HL-60 (cell line): ENCODE data around the gene NRAP.

ENCODE experiments used
- DNase-seq, 2 experiments: peaks; one replicate each; pipeline ENCODE4 v3.0.0-alpha.2; 2010 to 2020; ENCODE audit warnings: low read depth in 1 of 2, low spot score in 1 of 2
- H3K27ac ChIP-seq: fragments of 250-450 bp; sonication (Bioruptor Pico); replicated peaks from 2 replicates; pipeline ENCODE4 v1.5.1; 2020; ENCODE audit warnings: mild to moderate bottlenecking, moderate library complexity
- H3K27me3 ChIP-seq: fragments of 250-450 bp; sonication (Bioruptor Pico); 2 replicates; pipeline ENCODE4 v1.5.1; 2021; ENCODE audit warnings: mild to moderate bottlenecking, moderate library complexity; ENCODE audit not compliant: insufficient read depth, poor library complexity, severe bottlenecking
- H3K4me3 ChIP-seq: replicated peaks from 2 replicates; pipeline ENCODE4 v1.5.1; 2011; ENCODE audit warnings: mild to moderate bottlenecking, control low read depth, low read length; ENCODE audit not compliant: insufficient read depth
- GABPA ChIP-seq: IDR thresholded peaks from 2 replicates; pipeline ENCODE4 v1.6.1; 2012; ENCODE audit warnings: low read depth
- POLR2AphosphoS5 ChIP-seq: IDR thresholded peaks from 2 replicates; pipeline ENCODE4 v1.6.1; 2012; ENCODE audit warnings: low read depth
- SPI1 ChIP-seq: IDR thresholded peaks from 2 replicates; pipeline ENCODE4 v1.6.1; 2012; ENCODE audit warnings: low read depth, mild to moderate bottlenecking, borderline replicate concordance
- TF ChIP-seq, protein P1 (sequence below): IDR thresholded peaks from 2 replicates; pipeline ENCODE4 v1.6.1; 2012; ENCODE audit warnings: low read depth; ENCODE audit not compliant: insufficient replicate concordance
- TF ChIP-seq, protein P2 (sequence below): IDR thresholded peaks from one replicate; pipeline ENCODE4 v1.5.1; 2011; ENCODE audit warnings: low read length, control low read depth, inconsistent platforms; ENCODE audit not compliant: insufficient read depth

NRAP gene

DNA sequence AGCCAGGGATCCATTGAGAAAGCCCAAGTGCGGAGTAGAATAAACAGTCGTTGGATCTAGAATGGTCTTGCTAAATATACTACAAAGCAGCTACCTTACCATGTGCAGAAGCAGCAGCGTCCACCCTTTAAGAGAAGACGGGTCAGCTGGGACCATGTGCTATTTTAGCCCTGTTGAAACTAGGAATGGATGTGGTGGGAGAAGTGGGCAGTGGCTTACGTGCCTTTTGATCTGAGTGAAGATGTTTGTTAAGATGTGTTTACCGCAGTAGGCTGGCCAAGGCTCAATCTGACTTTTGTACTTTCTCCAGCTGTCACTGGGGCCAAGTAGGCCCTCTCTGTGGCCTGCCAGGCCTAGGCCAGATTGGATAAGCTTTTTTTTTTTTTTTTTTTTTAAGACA lies 101.8 kb downstream of the NRAP start:
- Histone ChIP-seq H3K27ac (no peak overlapping the region), H3K27me3 (peaks cover 5% of the 10 kb centered on the region), H3K4me3 (no peak overlapping the region)
- no peak for DNase-seq
- no peak for TF ChIP-seq POLR2AphosphoS5
- TF ChIP-seq, protein P1, sequence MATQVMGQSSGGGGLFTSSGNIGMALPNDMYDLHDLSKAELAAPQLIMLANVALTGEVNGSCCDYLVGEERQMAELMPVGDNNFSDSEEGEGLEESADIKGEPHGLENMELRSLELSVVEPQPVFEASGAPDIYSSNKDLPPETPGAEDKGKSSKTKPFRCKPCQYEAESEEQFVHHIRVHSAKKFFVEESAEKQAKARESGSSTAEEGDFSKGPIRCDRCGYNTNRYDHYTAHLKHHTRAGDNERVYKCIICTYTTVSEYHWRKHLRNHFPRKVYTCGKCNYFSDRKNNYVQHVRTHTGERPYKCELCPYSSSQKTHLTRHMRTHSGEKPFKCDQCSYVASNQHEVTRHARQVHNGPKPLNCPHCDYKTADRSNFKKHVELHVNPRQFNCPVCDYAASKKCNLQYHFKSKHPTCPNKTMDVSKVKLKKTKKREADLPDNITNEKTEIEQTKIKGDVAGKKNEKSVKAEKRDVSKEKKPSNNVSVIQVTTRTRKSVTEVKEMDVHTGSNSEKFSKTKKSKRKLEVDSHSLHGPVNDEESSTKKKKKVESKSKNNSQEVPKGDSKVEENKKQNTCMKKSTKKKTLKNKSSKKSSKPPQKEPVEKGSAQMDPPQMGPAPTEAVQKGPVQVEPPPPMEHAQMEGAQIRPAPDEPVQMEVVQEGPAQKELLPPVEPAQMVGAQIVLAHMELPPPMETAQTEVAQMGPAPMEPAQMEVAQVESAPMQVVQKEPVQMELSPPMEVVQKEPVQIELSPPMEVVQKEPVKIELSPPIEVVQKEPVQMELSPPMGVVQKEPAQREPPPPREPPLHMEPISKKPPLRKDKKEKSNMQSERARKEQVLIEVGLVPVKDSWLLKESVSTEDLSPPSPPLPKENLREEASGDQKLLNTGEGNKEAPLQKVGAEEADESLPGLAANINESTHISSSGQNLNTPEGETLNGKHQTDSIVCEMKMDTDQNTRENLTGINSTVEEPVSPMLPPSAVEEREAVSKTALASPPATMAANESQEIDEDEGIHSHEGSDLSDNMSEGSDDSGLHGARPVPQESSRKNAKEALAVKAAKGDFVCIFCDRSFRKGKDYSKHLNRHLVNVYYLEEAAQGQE: no peak
- TF ChIP-seq, protein P2, sequence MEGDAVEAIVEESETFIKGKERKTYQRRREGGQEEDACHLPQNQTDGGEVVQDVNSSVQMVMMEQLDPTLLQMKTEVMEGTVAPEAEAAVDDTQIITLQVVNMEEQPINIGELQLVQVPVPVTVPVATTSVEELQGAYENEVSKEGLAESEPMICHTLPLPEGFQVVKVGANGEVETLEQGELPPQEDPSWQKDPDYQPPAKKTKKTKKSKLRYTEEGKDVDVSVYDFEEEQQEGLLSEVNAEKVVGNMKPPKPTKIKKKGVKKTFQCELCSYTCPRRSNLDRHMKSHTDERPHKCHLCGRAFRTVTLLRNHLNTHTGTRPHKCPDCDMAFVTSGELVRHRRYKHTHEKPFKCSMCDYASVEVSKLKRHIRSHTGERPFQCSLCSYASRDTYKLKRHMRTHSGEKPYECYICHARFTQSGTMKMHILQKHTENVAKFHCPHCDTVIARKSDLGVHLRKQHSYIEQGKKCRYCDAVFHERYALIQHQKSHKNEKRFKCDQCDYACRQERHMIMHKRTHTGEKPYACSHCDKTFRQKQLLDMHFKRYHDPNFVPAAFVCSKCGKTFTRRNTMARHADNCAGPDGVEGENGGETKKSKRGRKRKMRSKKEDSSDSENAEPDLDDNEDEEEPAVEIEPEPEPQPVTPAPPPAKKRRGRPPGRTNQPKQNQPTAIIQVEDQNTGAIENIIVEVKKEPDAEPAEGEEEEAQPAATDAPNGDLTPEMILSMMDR: no peak
- TF ChIP-seq GABPA: no peak
- no peak for TF ChIP-seq SPI1

DNA sequence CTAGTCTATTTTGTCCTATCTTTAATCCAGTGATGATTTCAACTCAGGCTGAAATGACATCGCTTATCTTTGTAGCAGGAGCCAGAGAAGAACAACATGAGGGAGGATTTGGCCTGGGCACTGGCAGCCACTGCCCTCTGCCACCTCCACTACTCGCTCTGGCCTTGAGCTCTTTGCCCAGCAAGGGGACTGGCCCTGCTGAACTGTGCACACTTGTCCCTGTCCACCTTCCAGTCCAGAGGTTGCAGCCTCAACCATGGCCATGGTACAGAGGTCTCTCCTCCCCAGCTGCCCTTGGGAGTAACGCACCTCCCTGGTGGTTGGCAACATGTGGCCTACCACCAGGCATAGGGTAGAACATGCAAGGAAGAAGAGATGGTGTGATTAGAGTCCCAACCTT lies 102.6 kb downstream of the NRAP start:
- TF ChIP-seq GABPA (no peak), SPI1 (no peak), POLR2AphosphoS5 (no peak)
- TF ChIP-seq, protein P2: no peak
- TF ChIP-seq, protein P1: no peak
- DNase-seq: no peak
- H3K27me3 ChIP-seq: peaks cover 5% of the 10 kb centered on the region
- no peak overlapping the region for H3K27ac ChIP-seq
- H3K4me3 ChIP-seq: no peak overlapping the region

GRCh38 chr10:113560071-113560470 lies 103.8 kb downstream of the NRAP start:
- H3K27me3 ChIP-seq: peaks cover 6% of the 10 kb centered on the region

More at GRCh38 chr10:113560071-113560470, 103.8 kb downstream of the NRAP start:
- Histone ChIP-seq H3K4me3 (no peak overlapping the region), H3K27ac (no peak overlapping the region)
- TF ChIP-seq GABPA (no peak), POLR2AphosphoS5 (no peak), SPI1 (no peak)
- TF ChIP-seq, protein P1: no peak
- TF ChIP-seq, protein P2: no peak
- DNase-seq: no peak
